ENCODE measurements around the gene PIK3R4.

The PIK3R4 gene

GRCh38 chr3:130746246-130747039 is at the start of gene PIK3R4:
PIK3R4 (minus strand) TSS chr3:130746829; CDS start chr3:130745218, 1,611 bp downstream.
- peak; percentile 97 for DNase-seq (ENCODE audit: extremely low read depth, low read depth)
- TF ChIP-seq CTCF (IDR thresholded peaks at IDR 0.05; ENCODE audit: low read depth, low read length, missing control alignments) = no peak

GRCh38 chr3:130795396-130795795 is 48.8 kb upstream of the PIK3R4 start:
- DNase-seq (ENCODE audit: extremely low read depth, low read depth) = no peak
- H3K4me3 ChIP-seq (replicated peaks; ENCODE audit: low read depth, low read length) = no peak overlapping the region
- TF ChIP-seq CTCF (IDR thresholded peaks at IDR 0.05; ENCODE audit: low read depth, low read length, missing control alignments) = no peak

More at GRCh38 chr3:130746246-130747039, at the start of gene PIK3R4:
- peak within 1 kb of the TSS; percentile 71 for H3K4me3 ChIP-seq (replicated peaks; ENCODE audit: low read depth, low read length)

GRCh38 chr3:130792246-130792645 is 45.6 kb upstream of the PIK3R4 start:
- no peak overlapping the region for H3K4me3 ChIP-seq (replicated peaks; ENCODE audit: low read depth, low read length)
- TF ChIP-seq CTCF (IDR thresholded peaks at IDR 0.05; ENCODE audit: low read depth, low read length, missing control alignments) = no peak
- no peak for DNase-seq (ENCODE audit: extremely low read depth, low read depth)

- DNase-seq (ENCODE audit: extremely low read depth, low read depth) = no peak
- H3K4me3 ChIP-seq (replicated peaks; ENCODE audit: low read depth, low read length) = no peak overlapping the region
- no peak for TF ChIP-seq CTCF (IDR thresholded peaks at IDR 0.05; ENCODE audit: low read depth, low read length, missing control alignments)
Measured at GRCh38 chr3:130789782-130790322, 43.2 kb upstream of the PIK3R4 start.

GRCh38 chr3:130787422-130788068 is 40.9 kb upstream of the PIK3R4 start:
- DNase-seq (ENCODE audit: extremely low read depth, low read depth) = no peak
- H3K4me3 ChIP-seq (replicated peaks; ENCODE audit: low read depth, low read length) = no peak overlapping the region
- TF ChIP-seq CTCF (IDR thresholded peaks at IDR 0.05; ENCODE audit: low read depth, low read length, missing control alignments) = no peak

- no peak for DNase-seq (ENCODE audit: extremely low read depth, low read depth)
- no peak for TF ChIP-seq CTCF (IDR thresholded peaks at IDR 0.05; ENCODE audit: low read depth, low read length, missing control alignments)
- no peak overlapping the region for H3K4me3 ChIP-seq (replicated peaks; ENCODE audit: low read depth, low read length)
Measured at GRCh38 chr3:130786306-130786705, 39.7 kb upstream of the PIK3R4 start.

Data from HFF-Myc (cell line).